ENCODE results near the gene YWHAH.

DNA sequence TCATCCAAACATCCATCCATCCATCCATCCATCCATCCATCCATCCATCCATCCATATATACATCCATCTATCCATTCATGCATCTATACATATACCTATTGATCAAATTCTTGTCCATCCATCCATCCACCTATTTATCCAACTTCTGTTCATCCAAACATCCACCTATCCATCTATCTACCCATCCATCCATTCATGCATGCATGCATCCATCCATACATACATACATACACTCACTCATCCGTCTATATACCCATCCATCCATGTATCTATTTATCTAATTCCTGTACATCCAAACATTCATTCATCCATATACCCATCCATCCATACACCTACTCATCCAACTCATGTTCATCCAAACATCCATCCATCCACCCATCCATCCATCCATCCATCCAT is 19.3 kb upstream of the YWHAH start:
- TF ChIP-seq, protein P1, sequence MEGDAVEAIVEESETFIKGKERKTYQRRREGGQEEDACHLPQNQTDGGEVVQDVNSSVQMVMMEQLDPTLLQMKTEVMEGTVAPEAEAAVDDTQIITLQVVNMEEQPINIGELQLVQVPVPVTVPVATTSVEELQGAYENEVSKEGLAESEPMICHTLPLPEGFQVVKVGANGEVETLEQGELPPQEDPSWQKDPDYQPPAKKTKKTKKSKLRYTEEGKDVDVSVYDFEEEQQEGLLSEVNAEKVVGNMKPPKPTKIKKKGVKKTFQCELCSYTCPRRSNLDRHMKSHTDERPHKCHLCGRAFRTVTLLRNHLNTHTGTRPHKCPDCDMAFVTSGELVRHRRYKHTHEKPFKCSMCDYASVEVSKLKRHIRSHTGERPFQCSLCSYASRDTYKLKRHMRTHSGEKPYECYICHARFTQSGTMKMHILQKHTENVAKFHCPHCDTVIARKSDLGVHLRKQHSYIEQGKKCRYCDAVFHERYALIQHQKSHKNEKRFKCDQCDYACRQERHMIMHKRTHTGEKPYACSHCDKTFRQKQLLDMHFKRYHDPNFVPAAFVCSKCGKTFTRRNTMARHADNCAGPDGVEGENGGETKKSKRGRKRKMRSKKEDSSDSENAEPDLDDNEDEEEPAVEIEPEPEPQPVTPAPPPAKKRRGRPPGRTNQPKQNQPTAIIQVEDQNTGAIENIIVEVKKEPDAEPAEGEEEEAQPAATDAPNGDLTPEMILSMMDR (IDR thresholded peaks at IDR 0.05; ENCODE audit: insufficient read depth, low read depth, low read length), result no peak
- no peak for TF ChIP-seq EZH2 (IDR thresholded peaks at IDR 0.05; ENCODE audit: insufficient read depth, low read length)

Data from astrocyte (in vitro differentiated cells and primary cell).